Fibroblast of skin of left biceps (primary cell): ENCODE data around the gene CNKSR2.
"Not testable (repeated sequence)": the region's sequence is repeated elsewhere in the genome, so short reads cannot be mapped to it uniquely, and the experiment has no call there.

Experiments
- DNase-seq, 2 experiments: peaks; one replicate each; pipeline ENCODE4 v3.0.0-alpha.2; 2013; ENCODE audit warnings: low read depth in 2 of 2

The CNKSR2 gene

GRCh38 chrX:21438792-21439191 is 64.6 kb downstream of the CNKSR2 start:
- DNase-seq: no peak

- no peak for DNase-seq
Measured at GRCh38 chrX:21440911-21441310, 66.7 kb downstream of the CNKSR2 start.

- DNase-seq: no peak
Measured at GRCh38 chrX:21457718-21458117, 83.5 kb downstream of the CNKSR2 start.

- DNase-seq: no peak
Measured at GRCh38 chrX:21469071-21469470, 94.9 kb downstream of the CNKSR2 start.

GRCh38 chrX:21476909-21477308 is 102.7 kb downstream of the CNKSR2 start:
- no peak for DNase-seq

GRCh38 chrX:21479695-21480270 is 105.6 kb downstream of the CNKSR2 start:
- DNase-seq: peak; percentile 2 to 14

GRCh38 chrX:21481761-21482160 is 107.5 kb downstream of the CNKSR2 start:
- no peak for DNase-seq

GRCh38 chrX:21484051-21484450 is 109.8 kb downstream of the CNKSR2 start:
- not testable (repeated sequence) for DNase-seq

- no peak for DNase-seq
Measured at GRCh38 chrX:21487832-21488231, 113.6 kb downstream of the CNKSR2 start.

- DNase-seq: no peak
Measured at GRCh38 chrX:21490341-21490740, 116.1 kb downstream of the CNKSR2 start.

GRCh38 chrX:21493226-21493830 is 119.1 kb downstream of the CNKSR2 start:
- peak in 1 of 2 experiments; percentile 1 for DNase-seq

GRCh38 chrX:21503593-21503992 is 129.4 kb downstream of the CNKSR2 start:
- DNase-seq: no peak

- peak; percentile 66 to 67 for DNase-seq
Measured at GRCh38 chrX:21509912-21510311, 135.7 kb downstream of the CNKSR2 start.

- no peak for DNase-seq
Measured at GRCh38 chrX:21524008-21524407, 149.8 kb downstream of the CNKSR2 start.

GRCh38 chrX:21528076-21528475 is 153.9 kb downstream of the CNKSR2 start:
- no peak for DNase-seq

- no peak for DNase-seq
Measured at GRCh38 chrX:21529771-21530170, 155.6 kb downstream of the CNKSR2 start.

GRCh38 chrX:21544642-21545041 is 170.4 kb downstream of the CNKSR2 start:
- not testable (repeated sequence) for DNase-seq

- DNase-seq: no peak
Measured at GRCh38 chrX:21559417-21559816, 185.2 kb downstream of the CNKSR2 start.

GRCh38 chrX:21565025-21565424 is 190.8 kb downstream of the CNKSR2 start:
- DNase-seq: no peak

- DNase-seq: no peak
Measured at GRCh38 chrX:21574793-21575192, 200.6 kb downstream of the CNKSR2 start.

- DNase-seq: peak in 1 of 2 experiments; percentile 8
Measured at GRCh38 chrX:21581479-21581878, 207.3 kb downstream of the CNKSR2 start.

GRCh38 chrX:21586001-21586400 is 211.8 kb downstream of the CNKSR2 start:
- no peak for DNase-seq

GRCh38 chrX:21590012-21590776 is 216.0 kb downstream of the CNKSR2 start:
- DNase-seq: no peak
